ENCODE data around the gene ADIPOQ. TPM values are rescaled to one million over a fixed set of nuclear protein-coding genes. Genes with fewer than 3 reads are reported as not detected.
"Not testable (repeated sequence)": the region's sequence is repeated elsewhere in the genome, so short reads cannot be mapped to it uniquely, and the experiment has no call there.

The ADIPOQ gene
- total RNA-seq, 1 experiment from 2014 or later, result not detected

GRCh38 chr3:186902154-186902553, 59.6 kb downstream of the ADIPOQ start:
- peak; percentile 56 for DNase-seq (ENCODE audit: low read depth)

GRCh38 chr3:186902713-186903112, 60.2 kb downstream of the ADIPOQ start:
- DNase-seq (ENCODE audit: low read depth), result no peak

- DNase-seq (ENCODE audit: low read depth), result not testable (repeated sequence)
Measured at GRCh38 chr3:186903676-186904075, 61.2 kb downstream of the ADIPOQ start.

- DNase-seq (ENCODE audit: low read depth), result not testable (repeated sequence)
Measured at GRCh38 chr3:186907075-186907474, 64.6 kb downstream of the ADIPOQ start.

Other genes with a start within 250 kb of the ADIPOQ start
- not detected in 2 replicates for gene AHSG, start 229.7 kb upstream of the ADIPOQ start, total RNA-seq (2014; rRNA removed; shearing (Covaris generic))
- gene FETUB, start 202.3 kb upstream of the ADIPOQ start, total RNA-seq (2014; rRNA removed; shearing (Covaris generic)), result not detected in 2 replicates
- gene HRG, start 176.7 kb upstream of the ADIPOQ start, total RNA-seq (2014; rRNA removed; shearing (Covaris generic)), result not detected in 2 replicates
- not detected in 2 replicates for gene KNG1, start 125.4 kb upstream of the ADIPOQ start, total RNA-seq (2014; rRNA removed; shearing (Covaris generic))
- 508 and 726 TPM in 2 replicates for gene EIF4A2, start 59.1 kb upstream of the ADIPOQ start, total RNA-seq (2014; rRNA removed; shearing (Covaris generic))
- 113 and 141 TPM in 2 replicates for gene RFC4, start 36.2 kb upstream of the ADIPOQ start, total RNA-seq (2014; rRNA removed; shearing (Covaris generic))
- gene ST6GAL1, start 87.8 kb downstream of the ADIPOQ start, total RNA-seq (2014; rRNA removed; shearing (Covaris generic)), result 0.47 and 1.2 TPM in 2 replicates